Osteocyte (in vitro differentiated cells): Measurements from ENCODE around the gene CEP70. TPM values are rescaled to one million over a fixed set of nuclear protein-coding genes. Genes with fewer than 3 reads are reported as not detected.
"Not testable (repeated sequence)": the region's sequence is repeated elsewhere in the genome, so short reads cannot be mapped to it uniquely, and the experiment has no call there.

Experiments used
- DNase-seq: peaks from one replicate; pipeline ENCODE4 v3.0.0; 2021; ENCODE audit warnings: mixed read lengths; ENCODE audit not compliant: unreplicated experiment; ENCODE audit errors: extremely low spot score
- H3K27ac Mint-ChIP-seq: one replicate; pipeline ENCODE4 v1.8.0; 2021; ENCODE audit warnings: mild to moderate bottlenecking, mixed read lengths; ENCODE audit not compliant: unreplicated experiment
- H3K27me3 Mint-ChIP-seq: one replicate; pipeline ENCODE4 v1.8.0; 2021; ENCODE audit warnings: mixed read lengths; ENCODE audit not compliant: unreplicated experiment
- H3K36me3 Mint-ChIP-seq: one replicate; pipeline ENCODE4 v1.8.0; 2021; ENCODE audit warnings: mixed read lengths; ENCODE audit not compliant: unreplicated experiment
- H3K4me1 Mint-ChIP-seq: one replicate; pipeline ENCODE4 v1.8.0; 2021; ENCODE audit warnings: mixed read lengths; ENCODE audit not compliant: unreplicated experiment
- H3K4me3 Mint-ChIP-seq: one replicate; pipeline ENCODE4 v1.8.0; 2021; ENCODE audit warnings: mild to moderate bottlenecking, moderate library complexity, mixed read lengths; ENCODE audit not compliant: unreplicated experiment
- H3K9me3 Mint-ChIP-seq: one replicate; pipeline ENCODE4 v1.8.0; 2021; ENCODE audit warnings: mixed read lengths; ENCODE audit not compliant: unreplicated experiment
- CTCF ChIP-seq: fragments of 200-600 bp; sonication (generic); IDR thresholded peaks from 2 replicates; pipeline ENCODE4 v1.5.0; 2021; ENCODE audit warnings: antibody characterized with exemption, mild to moderate bottlenecking, moderate library complexity
- total RNA-seq: library from RNA; stranded (reverse); gene quantifications from 2 replicates; pipeline ENCODE4 v1.2.1, GENCODE V29; 2021

The CEP70 gene
- total RNA-seq, 1 donor from 2014 or later = 16.0 TPM

GRCh38 chr3:138455801-138456716 lies 138.0 kb downstream of the CEP70 start:
- no peak overlapping the region for H3K27ac Mint-ChIP-seq
- DNase-seq = no peak
- H3K27me3 Mint-ChIP-seq = peaks cover 6% of the 10 kb centered on the region
- no peaks in the 10 kb centered on the region for H3K4me1 Mint-ChIP-seq
- TF ChIP-seq CTCF = no peak
- no peaks in the 10 kb centered on the region for H3K36me3 Mint-ChIP-seq
- no peak overlapping the region for H3K4me3 Mint-ChIP-seq
- no peaks in the 10 kb centered on the region for H3K9me3 Mint-ChIP-seq

GRCh38 chr3:138453940-138454339 lies 140.1 kb downstream of the CEP70 start:
- not testable (repeated sequence) for H3K27me3 Mint-ChIP-seq, H3K36me3 Mint-ChIP-seq, H3K4me3 Mint-ChIP-seq, H3K4me1 Mint-ChIP-seq, DNase-seq, H3K27ac Mint-ChIP-seq, H3K9me3 Mint-ChIP-seq

GRCh38 chr3:138452436-138452835 lies 141.6 kb downstream of the CEP70 start:
- H3K9me3 Mint-ChIP-seq = no peaks in the 10 kb centered on the region
- H3K27me3 Mint-ChIP-seq = peaks cover 6% of the 10 kb centered on the region
- no peak for DNase-seq
- TF ChIP-seq CTCF = no peak
- no peaks in the 10 kb centered on the region for H3K36me3 Mint-ChIP-seq
- no peak overlapping the region for H3K27ac Mint-ChIP-seq
- no peaks in the 10 kb centered on the region for H3K4me1 Mint-ChIP-seq
- no peak overlapping the region for H3K4me3 Mint-ChIP-seq

- H3K36me3 Mint-ChIP-seq = no peaks in the 10 kb centered on the region
- no peaks in the 10 kb centered on the region for H3K4me1 Mint-ChIP-seq
- no peak overlapping the region for H3K4me3 Mint-ChIP-seq
- TF ChIP-seq CTCF = no peak
- H3K27me3 Mint-ChIP-seq = peaks cover 6% of the 10 kb centered on the region
- no peak for DNase-seq
- no peak overlapping the region for H3K27ac Mint-ChIP-seq
- no peaks in the 10 kb centered on the region for H3K9me3 Mint-ChIP-seq
These were observed 142.4 kb downstream of the CEP70 start for GRCh38 chr3:138451595-138452162.

- Mint-ChIP-seq H3K27me3 (peaks cover 9% of the 10 kb centered on the region), H3K27ac (no peak overlapping the region), H3K4me1 (no peaks in the 10 kb centered on the region), H3K4me3 (no peak overlapping the region), H3K36me3 (no peaks in the 10 kb centered on the region), H3K9me3 (no peaks in the 10 kb centered on the region)
- no peak for TF ChIP-seq CTCF
- no peak for DNase-seq
These were observed 143.2 kb downstream of the CEP70 start for GRCh38 chr3:138450704-138451424.
